Peyer's patch (tissue), 4 donors: ENCODE measurements around the gene ZNF407. TPM values are rescaled to one million over a fixed set of nuclear protein-coding genes. Genes with fewer than 3 reads are reported as not detected.

Experiments used
- DNase-seq, 3 donors: peaks; one replicate each; pipeline ENCODE4 v3.0.0-alpha.2; 2017 to 2019
- H3K27ac ChIP-seq, 4 donors: fragments of 200-600 bp; sonication (generic); one replicate each; pipeline ENCODE4 v1.5.1; 2016 to 2019
- H3K27me3 ChIP-seq, 2 donors: fragments of 200-600 bp; sonication (generic); one replicate each; pipeline ENCODE4 v1.5.1; 2019
- H3K36me3 ChIP-seq, 3 donors: fragments of 200-600 bp; sonication (generic); one replicate each; pipeline ENCODE4 v1.5.1; 2016 to 2019
- H3K4me1 ChIP-seq, 4 donors: fragments of 200-600 bp; sonication (generic); one replicate each; pipeline ENCODE4 v1.5.1; 2016 to 2019
- H3K4me3 ChIP-seq, 4 donors: fragments of 200-600 bp; sonication (generic); 1 replicate in 3 of 4; 2 replicates in 1 of 4; pipeline ENCODE4 v1.5.1; 2016 to 2019; ENCODE audit warnings: mild to moderate bottlenecking in 1 of 4
- H3K9me3 ChIP-seq, 4 donors: fragments of 200-600 bp; sonication (generic); one replicate each; pipeline ENCODE4 v1.5.1; 2016 to 2019; ENCODE audit warnings: mild to moderate bottlenecking in 1 of 4
- POLR2A ChIP-seq, 2 donors: fragments of 450-650 bp; IDR thresholded peaks; one replicate each; pipeline ENCODE4 v1.5.1; 2017; ENCODE audit warnings: antibody characterized with exemption in 2 of 2, mild to moderate bottlenecking in 2 of 2, moderate library complexity in 2 of 2
- total RNA-seq, 4 donors: library from RNA; depleted of rRNA; stranded (reverse); fragments of >200 nt; gene quantifications; one replicate each; pipeline ENCODE4 v1.1.0, GENCODE V29; 2016
- TF ChIP-seq, protein P1 (sequence below), 6 experiments: fragments of 450-650 bp in 4 of 6; fragments of 200-600 bp in 2 of 6; sonication (generic) in 1 of 6; IDR thresholded peaks; one replicate each; pipeline ENCODE4 v1.5.1; 2017 to 2019; ENCODE audit warnings: antibody characterized with exemption in 6 of 6, mild to moderate bottlenecking in 3 of 6, moderate library complexity in 1 of 6

ZNF407 gene
- total RNA-seq, 4 donors from 2014 or later: 24.0 to 54.5 (median 32.3) TPM

DNA sequence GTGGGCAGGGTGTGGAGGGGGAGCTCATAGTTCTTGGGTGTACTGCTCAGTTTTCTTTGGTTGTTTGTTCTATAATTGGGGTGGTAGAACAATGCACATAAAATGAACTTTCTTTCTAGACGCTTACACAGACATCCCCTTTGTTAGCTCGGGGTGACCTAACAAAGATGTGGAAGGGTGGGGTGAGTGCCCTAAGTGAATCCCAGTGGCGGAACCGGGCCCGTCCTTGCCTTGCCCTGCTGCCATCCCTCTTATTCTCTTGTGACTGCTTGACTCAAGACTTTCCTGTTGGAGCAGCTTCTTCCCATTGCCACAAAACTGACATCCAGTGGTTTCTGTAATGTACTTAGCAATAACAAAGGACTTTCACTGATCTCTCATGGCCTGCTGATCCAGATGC is 343.2 kb downstream of the ZNF407 start:
- TF ChIP-seq POLR2A (IDR thresholded peaks at IDR 0.05): no peak
- TF ChIP-seq, protein P1, sequence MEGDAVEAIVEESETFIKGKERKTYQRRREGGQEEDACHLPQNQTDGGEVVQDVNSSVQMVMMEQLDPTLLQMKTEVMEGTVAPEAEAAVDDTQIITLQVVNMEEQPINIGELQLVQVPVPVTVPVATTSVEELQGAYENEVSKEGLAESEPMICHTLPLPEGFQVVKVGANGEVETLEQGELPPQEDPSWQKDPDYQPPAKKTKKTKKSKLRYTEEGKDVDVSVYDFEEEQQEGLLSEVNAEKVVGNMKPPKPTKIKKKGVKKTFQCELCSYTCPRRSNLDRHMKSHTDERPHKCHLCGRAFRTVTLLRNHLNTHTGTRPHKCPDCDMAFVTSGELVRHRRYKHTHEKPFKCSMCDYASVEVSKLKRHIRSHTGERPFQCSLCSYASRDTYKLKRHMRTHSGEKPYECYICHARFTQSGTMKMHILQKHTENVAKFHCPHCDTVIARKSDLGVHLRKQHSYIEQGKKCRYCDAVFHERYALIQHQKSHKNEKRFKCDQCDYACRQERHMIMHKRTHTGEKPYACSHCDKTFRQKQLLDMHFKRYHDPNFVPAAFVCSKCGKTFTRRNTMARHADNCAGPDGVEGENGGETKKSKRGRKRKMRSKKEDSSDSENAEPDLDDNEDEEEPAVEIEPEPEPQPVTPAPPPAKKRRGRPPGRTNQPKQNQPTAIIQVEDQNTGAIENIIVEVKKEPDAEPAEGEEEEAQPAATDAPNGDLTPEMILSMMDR (IDR thresholded peaks at IDR 0.05): no peak
- no peak for DNase-seq
- Histone ChIP-seq H3K4me1 (no peaks in the 10 kb centered on the region), H3K36me3 (no peaks in the 10 kb centered on the region), H3K27ac (no peak overlapping the region), H3K9me3 (no peaks in the 10 kb centered on the region), H3K27me3 (no peaks in the 10 kb centered on the region), H3K4me3 (no peak overlapping the region)

DNA sequence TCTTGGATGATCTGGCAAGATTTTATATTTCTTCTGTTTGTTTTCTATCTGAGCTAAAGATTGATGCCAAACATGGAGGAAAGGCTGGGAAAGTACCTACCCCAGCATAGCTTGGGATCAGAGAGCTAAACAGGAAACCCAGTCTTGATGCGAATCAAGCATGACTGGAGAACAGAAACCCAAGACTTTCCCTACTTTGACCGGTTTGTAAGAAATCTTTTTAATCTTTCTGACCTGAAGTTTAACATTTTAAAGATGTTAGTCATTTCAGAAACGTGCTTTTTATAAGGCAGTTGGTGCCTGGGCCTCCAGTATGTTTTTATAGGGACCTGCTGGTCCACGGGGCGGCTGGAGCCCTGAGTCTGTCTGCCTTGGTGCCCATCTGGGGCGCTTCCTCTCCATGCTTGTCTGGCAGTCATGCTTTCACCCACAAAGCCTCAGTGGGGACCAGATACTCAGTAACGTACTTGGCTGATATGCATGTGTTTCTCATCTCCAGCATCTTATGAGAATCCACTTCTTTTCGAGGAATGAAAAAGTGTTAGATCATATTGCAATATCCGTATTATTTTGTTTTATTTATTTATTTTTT is 344.7 kb downstream of the ZNF407 start:
- H3K27ac ChIP-seq: no peak overlapping the region
- no peak for DNase-seq
- H3K36me3 ChIP-seq: no peaks in the 10 kb centered on the region
- no peaks in the 10 kb centered on the region for H3K9me3 ChIP-seq
- no peak overlapping the region for H3K4me3 ChIP-seq
- H3K27me3 ChIP-seq: no peaks in the 10 kb centered on the region
- TF ChIP-seq, protein P1 (IDR thresholded peaks at IDR 0.05): no peak
- TF ChIP-seq POLR2A (IDR thresholded peaks at IDR 0.05): no peak
- no peaks in the 10 kb centered on the region for H3K4me1 ChIP-seq

DNA sequence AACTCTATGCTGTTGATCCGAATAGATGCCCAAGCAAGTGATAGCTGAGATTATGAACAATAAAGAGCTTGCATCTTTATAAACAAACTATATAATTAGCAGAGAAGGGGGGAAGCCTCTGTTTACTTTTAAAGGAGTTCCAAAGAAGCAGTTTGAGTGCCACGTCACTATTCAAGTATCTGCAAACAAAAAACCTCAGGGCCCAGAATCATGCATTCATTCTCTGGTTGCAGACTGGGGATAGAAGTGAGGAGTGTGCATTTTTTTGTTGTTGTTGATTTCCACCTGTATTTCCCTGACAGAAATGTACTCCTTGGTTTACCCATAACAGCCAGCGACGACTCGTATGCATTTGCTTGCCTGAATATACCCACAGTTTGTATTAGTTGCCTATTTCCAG is 347.0 kb downstream of the ZNF407 start:
- Histone ChIP-seq H3K9me3 (no peaks in the 10 kb centered on the region), H3K4me3 (no peak overlapping the region), H3K27me3 (no peaks in the 10 kb centered on the region), H3K27ac (no peak overlapping the region), H3K4me1 (no peaks in the 10 kb centered on the region), H3K36me3 (no peaks in the 10 kb centered on the region)
- TF ChIP-seq, protein P1 (IDR thresholded peaks at IDR 0.05): no peak
- TF ChIP-seq POLR2A (IDR thresholded peaks at IDR 0.05): no peak
- no peak for DNase-seq

DNA sequence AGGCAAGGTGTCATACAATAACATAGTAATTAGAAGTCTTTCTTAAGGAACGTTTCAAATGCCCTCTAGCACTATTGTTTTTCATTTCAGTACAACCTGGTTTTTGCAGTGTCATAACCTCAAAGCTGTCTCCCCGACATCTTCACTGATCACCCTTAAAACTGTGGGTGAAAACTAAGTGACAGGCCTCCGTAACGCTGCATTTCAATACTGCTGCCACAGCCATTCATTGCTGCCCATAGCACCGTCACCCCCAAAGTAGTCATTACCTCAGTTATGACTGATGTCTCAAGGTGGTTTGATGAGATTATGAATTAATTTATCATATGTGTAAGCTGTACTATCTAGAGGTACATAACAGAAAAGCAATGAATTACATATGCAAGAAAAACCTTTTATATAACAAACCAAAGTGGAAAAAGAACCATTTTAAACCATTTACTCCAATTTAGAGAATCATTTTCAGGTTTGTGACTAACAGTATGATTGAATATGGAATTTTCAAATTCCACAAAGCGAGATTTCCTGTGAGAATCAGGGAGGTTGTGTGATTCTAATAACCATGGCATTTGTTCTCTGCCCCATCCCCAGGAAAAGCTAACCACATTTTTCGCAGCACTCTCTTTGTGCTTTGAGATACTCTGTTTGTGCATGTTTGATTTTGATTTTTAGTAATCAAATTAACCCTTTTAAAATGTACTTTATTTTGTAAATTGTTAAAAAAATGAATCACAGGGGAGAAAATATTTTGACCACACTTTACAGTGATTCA is 348.3 kb downstream of the ZNF407 start:
- Histone ChIP-seq H3K4me1 (no peaks in the 10 kb centered on the region), H3K27ac (no peak overlapping the region), H3K27me3 (no peaks in the 10 kb centered on the region), H3K36me3 (no peaks in the 10 kb centered on the region), H3K4me3 (no peak overlapping the region), H3K9me3 (no peaks in the 10 kb centered on the region)
- TF ChIP-seq POLR2A (IDR thresholded peaks at IDR 0.05): no peak
- TF ChIP-seq, protein P1 (IDR thresholded peaks at IDR 0.05): no peak
- no peak for DNase-seq

DNA sequence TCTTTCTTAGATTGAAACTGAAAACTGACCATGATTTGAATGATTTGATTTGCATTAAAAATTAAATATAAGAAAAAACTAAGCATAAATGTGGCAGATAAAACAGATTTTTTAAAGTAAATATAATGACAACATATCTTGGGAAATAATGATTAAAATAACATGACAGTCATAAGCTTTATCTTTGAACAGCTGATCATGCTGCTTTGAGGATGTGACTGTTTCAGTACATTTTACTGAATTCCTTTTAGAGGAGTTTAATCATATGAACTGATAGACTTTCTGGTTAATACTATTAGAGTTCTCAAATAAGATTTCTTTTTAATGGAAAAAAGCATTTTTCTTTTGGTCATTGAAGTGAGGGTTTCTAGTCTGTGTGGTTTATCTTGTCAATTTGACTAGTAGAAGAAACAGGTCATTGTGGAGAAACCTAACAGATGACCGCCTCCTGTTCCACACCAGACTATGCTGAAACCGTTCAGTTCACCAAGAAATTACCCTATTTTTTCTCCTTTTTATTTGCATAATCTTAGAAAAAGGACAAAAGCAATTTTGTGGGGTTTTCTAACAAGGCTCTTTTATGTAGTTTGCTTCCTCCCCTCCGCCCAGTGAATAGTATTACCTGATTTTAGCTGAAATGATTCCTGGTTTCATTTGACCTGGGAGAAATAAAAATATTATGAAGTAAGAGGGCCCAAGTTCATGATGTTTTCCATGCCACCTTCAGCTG is 349.1 kb downstream of the ZNF407 start:
- TF ChIP-seq POLR2A (IDR thresholded peaks at IDR 0.05): no peak
- TF ChIP-seq, protein P1 (IDR thresholded peaks at IDR 0.05): no peak
- no peaks in the 10 kb centered on the region for H3K4me1 ChIP-seq
- H3K36me3 ChIP-seq: no peaks in the 10 kb centered on the region
- H3K9me3 ChIP-seq: no peaks in the 10 kb centered on the region
- no peak overlapping the region for H3K27ac ChIP-seq
- H3K4me3 ChIP-seq: no peak overlapping the region
- DNase-seq: no peak
- no peaks in the 10 kb centered on the region for H3K27me3 ChIP-seq
